ENCODE results near the gene ALPP.
"Not testable (repeated sequence)": the region's sequence is repeated elsewhere in the genome, so short reads cannot be mapped to it uniquely, and the experiment has no call there.

ALPP gene

GRCh38 chr2:232341061-232341738, 37.4 kb upstream of the ALPP start:
- DNase-seq: no peak

DNA sequence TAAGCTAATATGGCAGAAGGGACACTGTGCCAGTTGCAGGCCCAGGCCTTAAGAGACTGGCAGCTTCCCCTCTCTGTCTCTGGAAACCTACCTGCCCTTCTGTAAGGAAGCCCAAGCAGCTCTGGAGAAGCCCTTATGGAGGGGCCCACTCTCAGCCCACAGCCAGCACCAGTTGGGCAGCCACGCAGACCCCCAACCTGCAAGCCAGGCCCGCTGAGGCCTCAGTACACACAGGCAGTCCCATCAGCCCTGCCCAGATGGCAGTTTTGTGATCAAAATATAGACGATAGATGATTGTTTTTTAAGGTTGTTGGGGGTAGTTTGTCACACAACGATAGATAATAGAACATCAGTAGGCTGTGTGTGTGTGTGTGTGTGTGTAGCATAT, 36.8 kb upstream of the ALPP start:
- DNase-seq: no peak

DNA sequence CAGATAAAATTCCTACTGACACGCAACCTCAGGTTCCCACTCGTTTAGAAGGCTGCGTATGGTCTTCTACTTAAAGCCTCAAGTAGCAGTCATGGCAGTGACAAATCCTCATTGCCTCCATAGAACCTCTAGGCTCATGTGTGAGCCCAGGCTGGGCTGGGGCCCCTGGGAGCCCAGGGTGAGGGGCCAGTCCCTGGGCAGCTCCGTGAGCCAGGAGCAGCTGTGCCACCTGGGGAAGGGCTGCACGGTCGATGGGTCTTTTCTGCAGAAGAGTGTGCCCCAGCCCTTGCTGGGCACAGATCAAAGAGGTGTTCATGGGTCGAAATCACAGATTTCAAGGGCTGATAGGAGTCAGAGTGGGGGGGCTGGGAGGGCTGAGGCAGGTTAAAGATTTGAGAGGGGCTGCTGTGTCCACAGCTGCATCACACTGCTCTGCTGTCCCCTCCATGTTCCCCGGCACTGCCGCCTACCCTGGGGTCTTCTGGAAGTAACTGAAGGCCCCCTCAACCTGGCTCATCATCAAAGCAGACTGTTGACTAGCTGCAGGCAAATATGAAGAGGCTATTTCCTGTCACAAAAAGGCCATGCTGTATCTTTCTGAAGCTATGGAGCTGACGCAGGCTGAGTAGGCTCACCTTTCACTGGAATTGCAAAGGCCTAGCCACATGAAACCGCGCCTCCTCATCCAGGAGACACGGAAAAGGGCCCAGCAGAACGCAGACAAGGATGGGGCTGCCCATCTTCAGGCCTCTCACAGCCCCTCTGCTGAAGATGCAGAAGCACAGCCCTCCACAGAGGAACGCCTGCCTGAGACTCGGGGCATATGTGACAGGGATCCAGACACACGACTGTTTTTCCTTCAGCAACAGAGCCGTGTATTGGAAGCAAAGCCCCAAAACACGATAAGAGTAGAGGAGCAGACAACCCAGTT, 35.7 kb upstream of the ALPP start:
- DNase-seq: no peak

DNA sequence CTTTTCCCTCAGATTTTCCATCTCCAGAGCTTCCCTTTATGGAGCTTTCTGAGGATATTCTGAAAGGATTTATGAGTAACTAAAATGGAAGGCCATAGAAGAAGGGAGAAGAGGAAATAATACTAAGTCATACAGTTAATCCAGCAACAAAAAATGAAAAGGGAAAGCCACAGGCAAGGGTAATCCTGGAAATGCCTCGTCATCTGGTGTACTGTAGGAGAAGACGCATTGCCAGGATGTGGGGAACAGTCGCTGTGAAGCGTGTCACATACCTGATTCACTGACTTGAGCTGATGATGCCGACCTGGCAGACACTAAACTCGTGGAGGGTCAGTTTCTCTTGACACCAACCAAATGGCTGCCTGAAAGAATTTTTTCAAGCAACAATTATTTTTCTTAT, 34.7 kb upstream of the ALPP start:
- no peak for DNase-seq

GRCh38 chr2:232345251-232345650, 33.3 kb upstream of the ALPP start:
- no peak for DNase-seq

- no peak for DNase-seq
These were observed 31.2 kb upstream of the ALPP start for GRCh38 chr2:232347369-232347768.

- no peak for DNase-seq
These were observed 29.6 kb upstream of the ALPP start for GRCh38 chr2:232348936-232349335.

GRCh38 chr2:232349546-232349945, 29.0 kb upstream of the ALPP start:
- DNase-seq: no peak

DNA sequence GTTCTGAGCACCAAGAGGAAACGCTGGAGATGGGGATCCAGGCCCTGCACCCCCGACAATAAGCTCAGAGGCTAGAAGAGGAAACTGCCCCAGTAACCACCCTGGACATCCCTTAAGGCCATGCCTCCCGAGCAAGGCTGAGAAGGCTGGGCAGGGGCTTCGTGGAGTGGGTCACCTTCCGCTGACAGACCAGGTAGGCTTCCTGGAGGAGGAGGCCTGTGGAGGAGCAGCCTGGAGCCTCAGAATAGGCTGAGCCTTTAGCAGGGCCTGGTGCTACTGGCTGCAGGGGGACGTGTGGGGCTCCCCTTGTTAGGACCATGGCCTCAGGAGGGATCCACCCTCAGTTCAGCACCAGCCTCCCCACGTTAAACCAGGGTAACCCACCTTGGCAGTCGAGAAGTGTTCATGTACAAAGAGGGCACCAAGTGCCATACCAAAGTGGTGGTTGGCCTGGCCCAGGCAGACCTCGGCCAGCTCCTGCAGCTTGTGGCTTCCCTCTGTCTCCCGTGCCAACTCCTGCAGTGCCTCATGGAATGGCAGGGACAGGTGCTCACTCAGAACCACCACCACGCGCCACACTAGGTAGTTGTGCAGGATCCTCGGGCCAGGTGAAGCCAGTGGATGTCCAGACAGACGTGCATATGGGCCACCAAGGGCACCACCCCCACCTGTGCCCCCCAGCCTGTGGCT, 28.5 kb upstream of the ALPP start:
- DNase-seq: no peak

DNA sequence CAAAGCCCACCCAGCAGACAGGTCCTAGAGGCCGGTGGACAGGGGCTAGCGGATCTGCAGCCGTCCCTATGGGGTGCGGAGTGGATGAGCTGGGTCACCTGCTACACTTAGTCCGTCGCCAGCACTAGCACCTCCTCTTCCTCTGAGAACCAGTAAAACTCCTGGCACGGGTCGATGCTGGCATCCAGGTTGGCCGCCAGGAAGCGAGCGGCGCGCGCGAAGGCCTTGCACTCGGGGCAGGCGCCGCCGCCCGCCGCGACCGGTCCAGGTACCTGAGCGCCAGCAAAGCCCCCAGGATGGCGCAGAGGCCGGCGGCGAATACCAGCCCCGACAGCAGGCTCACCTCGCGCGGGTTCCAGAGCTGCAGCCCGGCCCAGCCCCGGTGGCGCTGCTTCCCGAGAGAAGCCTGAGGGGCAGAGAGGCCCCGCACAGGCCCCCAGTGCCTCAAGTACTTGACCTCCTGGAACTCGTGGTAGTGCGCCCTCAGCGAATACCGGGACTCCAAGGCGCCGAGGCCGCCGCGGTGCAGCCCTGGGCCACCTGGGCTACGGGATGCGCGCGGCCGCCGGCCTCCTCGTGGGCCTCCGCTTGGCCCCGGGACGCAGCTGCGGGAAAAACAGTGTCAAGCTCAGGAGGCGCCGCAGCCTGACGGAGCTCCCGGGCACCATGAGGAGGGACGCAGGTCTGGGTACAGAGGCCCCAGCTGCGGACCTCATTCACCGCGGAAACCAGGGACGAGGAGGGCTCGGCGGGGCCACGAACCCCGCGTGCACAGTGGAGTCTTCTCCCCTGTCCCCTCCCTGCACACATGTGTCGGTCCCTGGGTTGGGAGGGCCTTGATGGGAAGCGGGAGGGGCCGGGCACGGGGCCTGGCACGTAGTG, 27.5 kb upstream of the ALPP start:
- no peak for DNase-seq

DNA sequence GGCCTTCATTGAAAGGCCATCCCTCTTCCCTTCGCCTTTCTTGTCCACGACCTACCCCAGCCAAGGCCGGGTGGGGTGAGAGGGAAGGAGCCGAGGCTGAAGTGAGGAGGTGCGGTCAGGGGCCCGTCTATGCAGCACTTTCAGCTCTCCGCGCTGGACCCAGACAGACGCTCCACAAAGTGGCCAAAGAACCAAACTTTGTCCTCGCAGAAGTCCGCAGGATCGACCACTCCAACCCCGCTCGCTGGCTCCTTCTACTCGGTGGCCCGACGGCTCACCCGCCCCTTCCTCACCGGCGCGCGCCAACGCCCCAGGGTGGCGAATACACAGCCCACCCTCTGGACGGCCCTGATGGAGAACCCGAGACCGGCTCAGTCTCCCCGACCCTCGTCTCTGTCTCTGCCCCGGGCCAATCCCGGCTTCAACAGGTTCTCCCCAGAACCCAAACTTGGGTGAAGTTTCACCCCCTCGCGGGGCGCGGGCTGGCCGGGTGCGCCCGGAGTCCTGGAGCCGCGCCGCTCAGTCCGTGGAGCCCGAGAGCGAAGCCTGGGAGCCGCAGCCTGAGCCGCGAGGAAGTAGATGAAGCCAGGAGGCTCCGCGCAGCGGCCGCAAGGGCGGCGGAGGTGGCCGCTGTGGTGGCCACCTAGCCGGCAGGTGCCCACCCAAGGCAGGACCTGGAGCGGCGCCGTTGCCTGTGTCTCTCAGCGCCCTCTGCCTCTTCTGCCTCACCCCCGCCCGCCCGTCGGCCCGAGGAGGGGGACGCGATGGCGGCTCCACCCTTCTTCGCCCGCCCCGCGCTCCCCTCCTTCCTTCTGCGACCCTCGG, 26.7 kb upstream of the ALPP start:
- DNase-seq: no peak

DNA sequence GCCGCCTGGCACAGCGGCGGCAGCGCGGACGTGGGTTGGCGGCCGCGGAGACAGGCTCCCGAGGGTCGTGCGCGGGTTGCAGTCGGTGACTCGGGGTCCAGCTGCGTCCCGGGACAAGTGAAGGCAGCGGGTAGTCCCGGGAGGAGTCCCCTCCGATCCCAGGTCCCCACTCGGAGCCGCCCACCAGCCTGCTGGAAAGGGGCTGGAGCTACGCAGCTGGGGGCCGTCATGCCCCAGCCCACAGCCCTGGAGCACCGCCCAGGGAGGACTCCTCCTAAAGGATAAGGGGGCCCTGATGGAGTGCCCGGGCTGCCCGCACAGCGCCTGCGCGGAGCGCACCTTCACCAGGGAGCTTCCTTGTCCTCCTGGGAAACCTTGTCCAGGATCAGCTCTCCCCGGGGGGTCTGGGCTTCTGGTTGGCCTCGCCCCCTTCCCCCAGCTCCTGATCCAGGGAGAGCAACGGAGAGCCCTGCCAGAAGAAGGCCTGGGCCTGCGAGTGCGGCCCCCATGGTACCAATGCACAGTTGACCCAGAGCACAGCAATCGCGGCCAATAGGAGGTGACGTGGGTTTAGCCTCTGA, 25.9 kb upstream of the ALPP start:
- no peak for DNase-seq

GRCh38 chr2:232353096-232353495, 25.5 kb upstream of the ALPP start:
- no peak for DNase-seq

- DNase-seq: no peak
These were observed 24.9 kb upstream of the ALPP start for GRCh38 chr2:232353660-232354059.

- DNase-seq: no peak
These were observed 24.5 kb upstream of the ALPP start for GRCh38 chr2:232354069-232354468.

GRCh38 chr2:232361646-232362045, 16.9 kb upstream of the ALPP start:
- DNase-seq: no peak

- DNase-seq: no peak
These were observed 16.2 kb upstream of the ALPP start for GRCh38 chr2:232362174-232362900.

DNA sequence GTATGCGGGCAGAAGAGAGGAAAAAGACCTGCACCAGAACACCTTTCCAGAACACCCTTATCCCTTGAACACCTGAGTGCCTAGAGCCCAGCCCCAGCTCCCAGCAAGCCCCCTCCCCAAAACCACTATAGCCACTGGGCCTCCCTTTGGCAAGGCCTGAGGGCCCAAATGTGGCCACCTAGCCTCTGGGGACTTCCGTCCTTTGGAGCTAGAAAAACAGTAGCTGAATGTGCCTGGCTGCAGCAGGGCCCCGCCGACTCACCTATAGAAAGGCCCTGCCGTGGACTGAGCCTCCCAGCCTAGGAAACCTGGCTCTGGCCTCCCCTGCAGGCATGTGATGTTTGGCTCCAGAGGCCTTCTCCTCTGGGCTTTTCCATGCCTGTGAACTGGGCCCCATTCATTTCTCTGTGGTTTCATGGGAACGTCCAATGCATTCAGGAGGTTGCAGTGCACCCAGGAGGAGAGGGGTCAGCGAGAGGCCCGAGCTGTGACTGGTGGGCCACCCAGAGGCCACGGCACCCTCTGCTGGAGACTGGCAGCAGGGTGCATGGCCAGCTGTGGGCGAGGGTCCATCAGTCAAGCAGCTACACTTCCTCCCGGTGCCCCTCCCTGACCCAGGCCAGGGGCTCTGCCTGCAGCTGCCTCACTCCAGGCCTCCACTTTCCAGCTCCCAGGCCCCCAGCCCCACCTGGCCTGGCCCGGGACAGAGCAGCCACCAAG, 15.3 kb upstream of the ALPP start:
- not testable (repeated sequence) for DNase-seq

GRCh38 chr2:232363784-232364615, 14.6 kb upstream of the ALPP start:
- no peak for DNase-seq
